AG09309 (cell line): Measurements from ENCODE around the gene HS2ST1.

Experiments used
- DNase-seq: peaks from one replicate; pipeline ENCODE4 v3.0.0-alpha.2; 2010; ENCODE audit warnings: low read depth
- H3K4me3 ChIP-seq: 2 replicates; pipeline ENCODE4 v1.5.1; 2011; ENCODE audit warnings: mild to moderate bottlenecking, low read depth, low read length, moderate library complexity; ENCODE audit not compliant: control insufficient read depth
- TF ChIP-seq, protein P1 (sequence below): IDR thresholded peaks from 2 replicates; pipeline ENCODE4 v1.5.1; 2011; ENCODE audit warnings: mild to moderate bottlenecking, low read depth, low read length, inconsistent platforms; ENCODE audit not compliant: insufficient read depth, control insufficient read depth; ENCODE audit errors: missing control alignments

Gene HS2ST1

DNA sequence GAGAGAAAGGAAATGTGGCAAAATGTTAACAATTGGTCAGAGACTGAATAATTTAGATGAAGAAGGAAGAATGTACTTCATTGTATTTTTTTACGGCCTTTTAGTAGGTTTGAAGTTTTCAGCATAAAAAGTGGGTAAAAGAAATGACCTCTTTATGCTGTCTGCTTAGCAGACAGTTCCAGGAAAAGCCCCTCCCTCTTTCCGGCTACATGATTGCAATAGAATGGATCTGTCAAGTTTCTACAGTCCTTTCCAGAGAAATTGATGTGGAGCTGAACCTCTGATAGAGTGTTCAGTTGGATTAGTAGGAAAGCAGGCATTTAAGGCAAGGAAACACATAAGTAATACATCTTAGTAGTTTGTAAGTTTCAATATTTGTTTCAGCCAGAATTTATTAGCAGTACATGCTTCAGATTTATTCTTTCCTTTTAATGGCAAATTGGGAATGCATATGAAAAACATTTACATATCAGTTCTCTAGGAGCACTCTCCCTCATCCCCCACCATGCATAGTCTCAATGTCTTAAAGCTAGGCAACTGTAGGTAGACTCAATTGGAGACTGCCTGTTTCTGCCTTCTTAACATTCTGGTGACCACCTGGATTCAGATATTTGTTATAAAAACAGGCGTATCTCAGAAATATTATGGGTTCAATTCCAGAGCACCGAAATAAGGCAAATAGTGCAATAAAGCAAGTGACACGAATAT is 36.4 kb downstream of the HS2ST1 start:
- TF ChIP-seq, protein P1, sequence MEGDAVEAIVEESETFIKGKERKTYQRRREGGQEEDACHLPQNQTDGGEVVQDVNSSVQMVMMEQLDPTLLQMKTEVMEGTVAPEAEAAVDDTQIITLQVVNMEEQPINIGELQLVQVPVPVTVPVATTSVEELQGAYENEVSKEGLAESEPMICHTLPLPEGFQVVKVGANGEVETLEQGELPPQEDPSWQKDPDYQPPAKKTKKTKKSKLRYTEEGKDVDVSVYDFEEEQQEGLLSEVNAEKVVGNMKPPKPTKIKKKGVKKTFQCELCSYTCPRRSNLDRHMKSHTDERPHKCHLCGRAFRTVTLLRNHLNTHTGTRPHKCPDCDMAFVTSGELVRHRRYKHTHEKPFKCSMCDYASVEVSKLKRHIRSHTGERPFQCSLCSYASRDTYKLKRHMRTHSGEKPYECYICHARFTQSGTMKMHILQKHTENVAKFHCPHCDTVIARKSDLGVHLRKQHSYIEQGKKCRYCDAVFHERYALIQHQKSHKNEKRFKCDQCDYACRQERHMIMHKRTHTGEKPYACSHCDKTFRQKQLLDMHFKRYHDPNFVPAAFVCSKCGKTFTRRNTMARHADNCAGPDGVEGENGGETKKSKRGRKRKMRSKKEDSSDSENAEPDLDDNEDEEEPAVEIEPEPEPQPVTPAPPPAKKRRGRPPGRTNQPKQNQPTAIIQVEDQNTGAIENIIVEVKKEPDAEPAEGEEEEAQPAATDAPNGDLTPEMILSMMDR: no peak
- DNase-seq: no peak
- no peak overlapping the region for H3K4me3 ChIP-seq

DNA sequence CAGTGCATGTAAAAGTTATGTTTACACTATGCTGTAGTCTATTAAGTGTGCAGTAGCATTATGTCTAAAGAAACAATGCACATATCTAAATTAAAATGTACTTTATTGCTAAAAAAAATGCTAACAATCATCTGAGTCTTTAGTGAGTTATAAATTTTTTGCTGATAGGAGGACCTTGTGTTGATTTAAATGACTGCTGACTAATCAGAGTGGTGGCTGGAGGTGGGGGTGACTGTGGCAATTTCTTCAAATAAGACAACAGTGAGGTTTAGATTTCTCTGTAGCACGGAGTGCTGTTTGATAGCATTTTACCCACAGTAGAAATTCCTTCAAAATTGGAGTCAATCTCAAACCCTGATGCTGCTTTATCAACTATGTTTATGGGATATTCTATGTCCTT is 37.0 kb downstream of the HS2ST1 start:
- H3K4me3 ChIP-seq: no peak overlapping the region
- no peak for DNase-seq
- TF ChIP-seq, protein P1: no peak

DNA sequence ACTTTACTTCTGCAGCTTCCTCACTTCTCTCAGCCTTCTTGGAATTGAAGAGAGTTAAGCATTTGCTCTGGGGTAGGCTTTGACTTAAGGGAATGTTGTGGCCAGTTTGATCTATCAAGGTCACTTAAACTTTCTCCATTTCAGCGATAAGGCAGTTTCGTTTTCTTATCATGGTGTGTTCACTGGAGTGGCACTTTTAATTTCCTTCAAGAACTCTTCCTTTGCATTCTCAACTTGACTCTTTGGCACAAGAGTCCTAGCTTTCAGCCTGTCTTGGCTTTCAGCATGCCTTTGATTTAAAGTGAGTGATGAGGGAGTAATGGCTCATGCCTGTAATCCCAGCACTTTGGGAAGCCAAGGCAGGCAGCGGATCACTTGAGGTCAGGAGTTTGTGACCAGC is 38.7 kb downstream of the HS2ST1 start:
- DNase-seq: no peak
- no peak overlapping the region for H3K4me3 ChIP-seq
- TF ChIP-seq, protein P1: no peak

DNA sequence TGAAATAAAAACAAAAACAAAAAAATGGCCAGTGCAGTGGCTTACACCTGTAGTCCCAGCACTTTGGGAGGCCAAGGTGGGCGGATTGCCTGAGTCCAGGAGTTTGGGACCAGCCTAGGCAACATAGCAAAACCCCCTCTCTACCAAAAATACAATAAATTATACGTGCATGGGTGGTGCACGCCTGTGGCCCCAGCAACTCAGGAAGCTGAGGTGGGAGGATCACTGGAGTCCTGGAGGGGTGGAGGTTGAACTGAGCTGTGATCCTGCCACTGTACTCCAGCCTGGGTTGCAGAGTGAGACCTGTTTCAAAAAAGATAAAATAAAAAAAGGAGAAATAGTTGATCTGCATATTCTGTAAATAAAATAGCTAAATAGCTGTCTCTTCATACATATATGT is 41.2 kb downstream of the HS2ST1 start:
- DNase-seq: no peak
- H3K4me3 ChIP-seq: no peak overlapping the region
- TF ChIP-seq, protein P1: no peak

DNA sequence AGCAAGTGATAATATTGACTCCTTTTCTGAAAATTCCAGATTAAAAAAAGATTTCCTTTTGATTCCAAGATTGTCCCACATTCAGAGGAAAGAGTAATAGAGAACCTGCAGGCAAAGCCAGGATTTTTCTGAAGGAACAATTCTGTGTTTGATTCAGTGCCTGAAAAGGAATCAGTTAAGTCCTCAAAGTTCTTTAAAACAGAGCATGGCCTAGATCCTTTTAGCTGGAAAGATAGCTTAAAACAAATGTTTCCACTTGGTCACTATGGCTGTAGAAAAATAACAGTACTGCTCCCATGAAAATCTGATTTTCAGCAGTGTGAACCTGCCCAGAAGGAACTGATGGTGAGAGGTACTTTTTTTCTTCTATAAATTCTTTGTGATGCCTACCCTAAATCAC is 41.8 kb downstream of the HS2ST1 start:
- DNase-seq: no peak

DNA sequence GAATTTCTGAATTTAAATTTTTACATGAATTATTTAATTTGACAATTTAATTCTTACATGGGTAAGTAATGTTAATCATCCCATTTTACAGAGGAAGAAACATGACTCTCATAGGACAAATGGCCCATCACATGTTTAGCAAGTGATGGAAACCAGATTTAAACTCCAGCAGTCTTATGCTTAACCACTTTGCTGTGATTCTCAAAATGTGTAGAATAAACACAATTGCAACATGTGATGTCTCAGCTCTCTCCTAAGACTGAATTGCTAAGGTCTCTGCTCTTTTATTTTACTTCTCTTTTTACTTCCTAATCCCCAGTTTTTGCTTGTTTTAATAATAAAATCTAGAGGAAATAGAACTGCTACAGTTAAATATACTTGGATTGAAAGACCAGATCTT is 42.8 kb downstream of the HS2ST1 start:
- no peak overlapping the region for H3K4me3 ChIP-seq
- no peak for DNase-seq
- TF ChIP-seq, protein P1: no peak

More for the DNA sequence above, 41.8 kb downstream of the HS2ST1 start:
- no peak overlapping the region for H3K4me3 ChIP-seq
- TF ChIP-seq, protein P1: no peak
